IPS-15b (cell line): ENCODE data around the gene SMAD9.

Experiments used
- H3K27me3 ChIP-seq: one replicate; pipeline ENCODE4 v1.6.1; 2013; ENCODE audit warnings: low read length; ENCODE audit not compliant: control insufficient read depth, insufficient read depth
- H3K36me3 ChIP-seq: one replicate; pipeline ENCODE4 v1.6.1; 2013; ENCODE audit warnings: low read length; ENCODE audit not compliant: control insufficient read depth, insufficient read depth
- H3K4me1 ChIP-seq: one replicate; pipeline ENCODE4 v1.6.1; 2013; ENCODE audit warnings: mild to moderate bottlenecking, low read length; ENCODE audit not compliant: control insufficient read depth, insufficient read depth
- H3K4me3 ChIP-seq: one replicate; pipeline ENCODE4 v1.5.1; 2013; ENCODE audit warnings: low read depth, low read length
- H3K9ac ChIP-seq: one replicate; pipeline ENCODE4 v1.6.1; 2013; ENCODE audit warnings: low read depth, mild to moderate bottlenecking, low read length
- H3K9me3 ChIP-seq: one replicate; pipeline ENCODE4 v1.6.1; 2013; ENCODE audit warnings: mild to moderate bottlenecking, low read length; ENCODE audit not compliant: control insufficient read depth, insufficient read depth

The SMAD9 gene

DNA sequence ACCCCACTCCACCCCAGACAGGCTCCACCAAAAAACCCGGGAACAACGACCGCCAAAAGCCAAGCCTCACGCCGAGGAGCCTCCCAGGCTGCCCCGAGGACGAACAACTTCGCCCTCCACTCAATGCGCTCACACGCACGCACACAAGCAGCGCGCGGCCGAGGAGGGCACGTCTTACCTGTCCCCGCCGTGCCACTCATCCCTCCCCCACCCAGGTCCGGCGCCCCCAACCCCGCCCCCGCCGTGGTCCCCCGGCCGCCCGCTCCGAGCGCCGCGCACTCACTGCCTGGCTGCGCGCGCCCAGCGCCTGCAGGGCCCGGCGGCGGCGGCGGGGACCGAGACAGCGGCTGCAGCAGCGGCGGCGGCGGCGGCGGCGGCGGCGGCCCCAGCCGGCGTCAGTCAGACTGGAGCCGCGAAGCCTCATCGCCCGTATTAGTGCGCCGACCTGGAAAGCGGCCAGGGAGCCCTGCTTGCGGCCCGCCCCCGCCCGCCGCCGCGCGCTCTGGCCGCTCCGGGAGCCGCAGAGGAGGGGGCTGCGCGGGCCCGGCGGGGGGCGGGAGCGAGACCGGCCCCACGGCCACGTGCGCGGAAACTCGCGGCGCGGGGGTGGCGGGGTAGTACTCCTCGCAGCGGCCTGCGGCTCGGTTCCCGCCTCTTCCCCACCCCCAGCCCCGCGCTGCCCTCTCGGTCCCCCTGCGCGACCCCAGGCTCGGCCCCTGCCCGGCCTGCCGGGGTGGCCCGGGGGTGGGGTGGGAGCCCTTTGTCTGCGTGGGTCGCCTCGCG lies at the start of gene SMAD9:
TSS of gene SMAD9 (minus strand) at position 406 of the 783 bp plus-strand sequence. CDS start 40,549 bp downstream, outside the sequence.
- Histone ChIP-seq H3K4me1 (peaks cover 5% of the 10 kb centered on the region), H3K36me3 (no peaks in the 10 kb centered on the region), H3K9ac (no peak within 1 kb of the TSS), H3K4me3 (peak within 1 kb of the TSS; percentile 62), H3K27me3 (peaks cover 50% of the 10 kb centered on the region), H3K9me3 (no peaks in the 10 kb centered on the region)

DNA sequence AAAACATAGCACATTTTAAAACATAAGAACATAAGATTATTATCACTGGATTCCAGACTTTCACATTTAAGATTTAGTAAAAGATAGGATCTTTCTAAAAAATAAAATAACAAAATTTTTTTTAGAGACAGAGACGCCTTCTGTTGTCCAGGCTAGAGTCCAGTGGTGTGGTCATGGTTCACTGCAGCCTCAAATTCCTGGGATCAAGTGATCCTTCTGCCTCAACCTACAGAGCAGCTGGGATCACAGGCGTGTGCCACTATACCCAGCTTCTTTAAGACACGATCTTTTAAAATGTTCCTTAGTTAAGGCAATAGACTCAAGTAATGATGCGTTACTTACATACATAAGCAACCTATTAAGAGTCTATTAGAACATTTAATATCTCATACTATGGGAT lies 46.4 kb upstream of the SMAD9 start:
- no peaks in the 10 kb centered on the region for H3K36me3 ChIP-seq
- no peak overlapping the region for H3K9ac ChIP-seq
- H3K4me3 ChIP-seq = no peak overlapping the region

DNA sequence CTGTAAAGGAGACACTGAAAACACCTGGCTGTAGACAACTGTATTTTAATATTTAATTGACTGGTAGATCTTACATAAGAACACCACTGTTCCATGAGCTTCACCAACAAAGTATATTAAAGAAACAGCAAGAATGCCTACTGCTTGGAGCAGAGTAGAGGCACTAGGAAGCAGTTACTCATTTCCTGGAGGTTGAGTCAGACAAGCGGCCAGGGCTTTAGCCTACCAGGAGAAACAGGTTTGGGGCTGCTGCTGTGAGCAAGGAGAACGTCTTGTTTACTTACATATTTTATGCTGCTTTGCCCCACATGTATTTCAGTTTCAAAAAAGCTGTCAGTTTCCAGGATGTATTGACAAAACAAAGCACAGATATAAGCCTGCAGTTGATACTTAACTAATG lies 45.7 kb upstream of the SMAD9 start:
- no peaks in the 10 kb centered on the region for H3K9me3 ChIP-seq
- H3K27me3 ChIP-seq = no peaks in the 10 kb centered on the region
- no peaks in the 10 kb centered on the region for H3K36me3 ChIP-seq
- no peak overlapping the region for H3K9ac ChIP-seq
- no peaks in the 10 kb centered on the region for H3K4me1 ChIP-seq
- no peak overlapping the region for H3K4me3 ChIP-seq

More for the DNA sequence above, 46.4 kb upstream of the SMAD9 start:
- Histone ChIP-seq H3K9me3 (no peaks in the 10 kb centered on the region), H3K4me1 (no peaks in the 10 kb centered on the region), H3K27me3 (no peaks in the 10 kb centered on the region)

DNA sequence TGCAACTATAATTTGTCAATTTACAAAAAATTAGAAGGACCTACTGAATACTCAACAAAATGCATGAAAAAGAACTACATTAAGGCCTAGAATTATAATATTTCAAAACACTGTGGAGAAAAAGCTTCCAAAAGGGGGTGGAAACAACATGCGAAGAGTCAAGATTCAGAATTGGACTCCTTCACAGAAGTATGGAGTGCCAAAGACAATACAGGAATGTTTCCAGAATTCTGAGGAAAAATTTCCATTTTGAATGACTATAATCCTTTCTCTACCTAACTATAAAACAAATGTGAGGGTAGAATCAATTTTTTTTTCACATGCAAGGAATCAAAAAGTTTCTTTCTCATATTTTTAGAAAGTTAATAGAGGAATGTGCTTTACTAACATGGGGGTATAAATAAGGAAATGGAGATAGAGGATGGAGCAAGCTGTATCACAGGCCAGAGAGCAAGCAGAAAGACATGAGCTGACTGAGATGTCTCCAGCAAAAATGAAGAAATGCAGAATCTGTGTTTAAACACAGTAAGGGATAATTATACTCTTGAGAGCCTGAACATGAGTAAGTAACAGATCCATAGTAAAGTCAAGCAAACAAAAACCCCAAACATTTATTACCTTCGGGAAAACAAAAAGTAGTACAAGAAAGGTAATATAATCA lies 39.5 kb upstream of the SMAD9 start:
- no peak overlapping the region for H3K4me3 ChIP-seq
- no peaks in the 10 kb centered on the region for H3K36me3 ChIP-seq
- H3K4me1 ChIP-seq = no peaks in the 10 kb centered on the region
- no peaks in the 10 kb centered on the region for H3K27me3 ChIP-seq
- no peak overlapping the region for H3K9ac ChIP-seq
- H3K9me3 ChIP-seq = no peaks in the 10 kb centered on the region

DNA sequence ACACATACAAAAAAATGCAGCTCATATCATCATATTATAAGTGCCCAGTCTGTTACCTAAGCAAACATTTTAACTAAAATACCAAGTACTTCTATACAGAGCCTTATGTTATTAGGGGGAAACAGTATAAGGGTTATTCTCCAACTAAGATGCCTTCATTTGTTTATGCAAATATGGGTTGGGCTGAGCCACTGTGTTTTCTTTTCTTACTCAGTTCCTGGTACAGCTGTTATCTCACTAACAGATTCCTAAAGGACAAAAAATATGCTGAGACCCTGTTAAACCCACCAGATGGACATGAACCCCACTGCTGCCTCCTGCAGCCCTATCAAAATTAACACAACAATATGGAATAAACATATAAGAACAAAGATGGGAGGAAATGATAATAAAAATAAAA lies 34.5 kb upstream of the SMAD9 start:
- H3K27me3 ChIP-seq = no peaks in the 10 kb centered on the region
- H3K9me3 ChIP-seq = no peaks in the 10 kb centered on the region
- no peak overlapping the region for H3K9ac ChIP-seq
- no peak overlapping the region for H3K4me3 ChIP-seq
- H3K4me1 ChIP-seq = no peaks in the 10 kb centered on the region
- no peaks in the 10 kb centered on the region for H3K36me3 ChIP-seq

DNA sequence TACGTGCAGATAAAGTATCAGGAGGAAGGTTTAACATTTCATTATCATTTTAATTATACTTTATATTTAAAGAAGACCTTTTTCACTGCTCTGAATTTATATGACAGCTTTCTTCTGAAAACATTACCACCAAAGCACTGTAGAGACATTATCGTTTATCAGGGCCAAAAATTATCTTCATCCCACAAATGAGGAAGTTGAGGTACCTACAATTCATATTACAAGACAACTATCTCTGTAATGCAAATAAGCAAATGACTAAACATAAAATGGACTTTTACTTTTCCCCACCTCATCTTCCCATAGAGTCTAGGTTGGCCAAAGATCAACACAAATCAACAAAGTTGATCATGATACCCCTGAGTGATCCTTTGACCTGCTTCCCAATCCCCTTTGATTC lies 30.9 kb upstream of the SMAD9 start:
- H3K9me3 ChIP-seq = no peaks in the 10 kb centered on the region
- no peak overlapping the region for H3K9ac ChIP-seq
- H3K4me1 ChIP-seq = no peaks in the 10 kb centered on the region
- no peaks in the 10 kb centered on the region for H3K36me3 ChIP-seq
- no peaks in the 10 kb centered on the region for H3K27me3 ChIP-seq
- H3K4me3 ChIP-seq = no peak overlapping the region

DNA sequence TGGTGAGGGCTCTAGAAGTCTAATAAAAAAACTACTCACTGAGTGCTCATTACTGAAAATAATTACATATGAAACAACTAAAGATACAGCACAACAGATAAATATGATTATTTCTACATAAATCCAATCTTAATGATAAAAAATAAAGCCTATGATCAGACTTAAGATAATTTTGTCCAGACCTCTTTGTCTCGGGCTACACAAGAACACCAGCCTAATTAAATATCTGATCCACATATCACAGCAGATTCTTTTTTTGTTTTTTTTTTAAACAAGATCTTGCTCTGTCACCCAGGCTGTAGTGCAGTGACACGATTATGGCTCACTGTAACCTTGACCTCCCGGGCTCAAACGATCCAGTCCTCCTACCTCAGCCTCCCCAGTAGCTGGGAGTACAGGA lies 30.3 kb upstream of the SMAD9 start:
- no peaks in the 10 kb centered on the region for H3K36me3 ChIP-seq
- no peaks in the 10 kb centered on the region for H3K9me3 ChIP-seq
- no peak overlapping the region for H3K4me3 ChIP-seq
- no peaks in the 10 kb centered on the region for H3K27me3 ChIP-seq
- H3K4me1 ChIP-seq = no peaks in the 10 kb centered on the region
- H3K9ac ChIP-seq = no peak overlapping the region

DNA sequence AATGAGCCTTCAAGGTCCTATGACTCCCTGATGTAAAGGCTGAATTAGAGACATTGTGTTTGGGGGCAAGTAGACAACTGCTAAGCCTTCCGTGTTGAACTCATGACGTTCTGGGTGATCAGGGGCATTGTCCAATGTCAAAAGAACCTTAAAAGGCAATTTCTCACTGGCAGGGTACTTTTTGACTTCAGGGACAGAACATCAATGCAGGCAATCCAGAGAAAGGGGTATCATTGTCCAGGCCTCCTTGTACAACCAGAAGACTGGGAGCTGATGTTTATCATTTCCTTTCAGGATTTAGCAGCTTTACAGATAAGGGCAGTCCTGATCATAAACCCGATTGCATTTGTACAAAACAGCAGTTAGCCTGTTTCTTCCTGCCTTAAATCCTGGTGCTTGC lies 25.0 kb upstream of the SMAD9 start:
- Histone ChIP-seq H3K4me3 (no peak overlapping the region), H3K36me3 (no peaks in the 10 kb centered on the region), H3K9ac (no peak overlapping the region), H3K27me3 (no peaks in the 10 kb centered on the region), H3K9me3 (no peaks in the 10 kb centered on the region), H3K4me1 (no peaks in the 10 kb centered on the region)

DNA sequence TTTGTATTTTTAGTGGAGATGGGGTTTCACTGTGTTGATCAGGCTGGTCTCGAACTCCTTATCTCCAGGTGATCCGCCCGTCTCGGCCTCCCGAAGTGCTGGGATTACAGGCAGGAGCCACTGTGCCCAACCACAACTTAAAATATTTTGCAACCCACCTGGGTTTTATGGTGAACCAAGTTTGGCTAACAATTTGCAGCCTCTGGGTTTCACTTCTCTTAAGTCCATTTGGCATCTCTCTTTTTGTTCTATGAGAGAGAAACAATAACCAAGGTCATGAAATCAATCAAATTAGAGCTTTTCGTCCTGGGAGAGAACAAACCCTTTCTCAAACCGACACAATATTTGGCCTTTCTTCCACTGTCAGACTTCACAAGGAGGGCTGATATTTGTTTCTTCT lies 5.6 kb upstream of the SMAD9 start:
- no peak overlapping the region for H3K9ac ChIP-seq
- H3K4me1 ChIP-seq = no peaks in the 10 kb centered on the region
- H3K36me3 ChIP-seq = no peaks in the 10 kb centered on the region
- H3K27me3 ChIP-seq = peaks cover 17% of the 10 kb centered on the region
- H3K4me3 ChIP-seq = no peak overlapping the region
- H3K9me3 ChIP-seq = no peaks in the 10 kb centered on the region

DNA sequence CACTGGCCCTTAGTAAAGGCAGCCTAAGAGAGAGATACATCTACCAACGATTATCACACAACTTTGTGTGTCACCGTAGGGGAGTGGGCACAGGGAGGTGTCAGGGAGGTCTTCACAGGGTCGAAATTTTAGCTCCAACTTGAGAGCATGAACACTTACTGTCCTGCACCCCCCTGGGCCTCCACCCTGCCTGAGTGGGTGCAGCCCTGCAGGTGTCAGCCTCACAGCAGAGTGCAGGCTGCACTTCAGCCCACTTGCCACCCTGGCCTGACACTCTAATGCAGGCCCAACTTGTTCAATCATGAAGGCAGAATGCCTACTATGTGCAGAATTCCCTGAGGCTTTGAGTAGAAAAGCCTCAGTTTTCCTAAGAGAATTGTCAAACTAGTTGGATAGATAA lies 4.0 kb upstream of the SMAD9 start:
- no peak overlapping the region for H3K4me3 ChIP-seq
- H3K27me3 ChIP-seq = peaks cover 22% of the 10 kb centered on the region
- H3K36me3 ChIP-seq = no peaks in the 10 kb centered on the region
- H3K9ac ChIP-seq = no peak overlapping the region
- peaks cover under 1% of the 10 kb centered on the region for H3K4me1 ChIP-seq
- H3K9me3 ChIP-seq = no peaks in the 10 kb centered on the region

DNA sequence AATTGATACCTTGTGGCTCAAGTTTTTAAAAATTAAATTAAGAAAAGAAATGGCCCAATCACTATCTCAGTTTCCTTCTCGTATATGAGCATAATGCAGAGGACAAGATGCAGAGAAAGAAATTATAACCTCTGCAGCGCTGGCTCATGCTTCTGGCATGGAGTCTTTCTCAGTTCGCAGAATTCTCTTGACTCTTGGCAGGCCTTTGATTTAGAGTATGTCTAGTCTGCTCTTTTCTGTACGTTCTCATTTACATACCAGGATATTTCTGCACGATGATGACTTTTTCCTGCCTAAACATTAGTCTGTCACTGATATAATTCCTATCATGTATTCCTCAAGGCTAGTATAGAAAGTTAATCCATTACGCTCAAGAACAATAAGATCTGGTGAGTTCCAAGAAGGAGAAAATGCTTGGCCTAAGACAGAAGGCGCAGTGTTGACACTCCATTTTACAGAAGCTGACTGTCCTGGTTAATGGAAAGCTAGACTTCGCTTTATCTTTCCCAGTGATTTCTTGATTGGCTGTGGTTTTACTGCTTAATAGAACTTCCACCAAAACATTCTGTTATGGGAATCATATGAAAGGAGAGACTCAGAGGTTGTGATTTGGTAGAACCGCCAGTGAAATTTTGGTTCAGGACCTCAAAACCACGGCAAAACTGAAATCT lies 1.7 kb upstream of the SMAD9 start:
- H3K9ac ChIP-seq = no peak overlapping the region
- H3K4me3 ChIP-seq = no peak overlapping the region
- H3K36me3 ChIP-seq = no peaks in the 10 kb centered on the region
- H3K4me1 ChIP-seq = peaks cover 5% of the 10 kb centered on the region
- peaks cover 43% of the 10 kb centered on the region for H3K27me3 ChIP-seq
- no peaks in the 10 kb centered on the region for H3K9me3 ChIP-seq
